ENCODE results near the gene RASA3. TPM values are rescaled to one million over a fixed set of nuclear protein-coding genes. Genes with fewer than 3 reads are reported as not detected.

RASA3 gene
- total RNA-seq, 1 experiment from 2014 or later = 0.95 TPM

DNA sequence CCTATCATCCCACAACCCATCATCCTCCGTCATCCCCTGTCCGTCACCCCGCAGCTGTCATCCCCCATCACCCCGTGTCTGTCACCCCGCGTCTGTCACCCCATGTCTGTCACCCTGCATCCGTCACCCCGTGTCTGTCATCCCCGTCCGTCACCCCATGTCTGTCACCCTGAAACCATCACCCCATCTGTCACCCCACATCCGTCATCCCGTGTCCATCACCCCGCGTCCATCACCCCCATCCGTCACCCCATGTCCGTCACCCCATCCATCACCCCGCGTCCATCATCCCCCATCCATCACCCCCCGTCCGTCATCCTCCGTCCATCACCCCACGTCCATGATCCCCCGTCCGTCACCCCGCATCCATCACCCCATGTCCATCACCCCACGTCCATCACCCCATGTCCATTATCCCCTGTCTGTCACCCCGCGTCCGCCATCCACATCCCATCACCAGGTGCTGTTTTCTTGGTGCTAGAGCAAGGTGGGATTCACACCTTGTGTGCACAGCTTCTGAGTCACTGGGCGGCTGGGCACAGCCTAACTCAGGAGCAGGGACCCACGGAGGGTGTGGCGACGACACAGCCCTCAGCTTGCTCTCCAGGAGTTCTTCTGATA, 24.2 kb downstream of the RASA3 start:
- Mint-ChIP-seq H3K27me3 (ENCODE audit: insufficient read depth, unreplicated experiment) (no peaks in the 10 kb centered on the region), H3K4me1 (ENCODE audit: low read depth, unreplicated experiment) (no peaks in the 10 kb centered on the region), H3K9me3 (ENCODE audit: unreplicated experiment) (no peaks in the 10 kb centered on the region), H3K36me3 (ENCODE audit: insufficient read depth, unreplicated experiment) (no peaks in the 10 kb centered on the region), H3K4me3 (ENCODE audit: unreplicated experiment) (no peak overlapping the region), H3K27ac (ENCODE audit: unreplicated experiment) (no peak overlapping the region)
- TF ChIP-seq, protein P1, sequence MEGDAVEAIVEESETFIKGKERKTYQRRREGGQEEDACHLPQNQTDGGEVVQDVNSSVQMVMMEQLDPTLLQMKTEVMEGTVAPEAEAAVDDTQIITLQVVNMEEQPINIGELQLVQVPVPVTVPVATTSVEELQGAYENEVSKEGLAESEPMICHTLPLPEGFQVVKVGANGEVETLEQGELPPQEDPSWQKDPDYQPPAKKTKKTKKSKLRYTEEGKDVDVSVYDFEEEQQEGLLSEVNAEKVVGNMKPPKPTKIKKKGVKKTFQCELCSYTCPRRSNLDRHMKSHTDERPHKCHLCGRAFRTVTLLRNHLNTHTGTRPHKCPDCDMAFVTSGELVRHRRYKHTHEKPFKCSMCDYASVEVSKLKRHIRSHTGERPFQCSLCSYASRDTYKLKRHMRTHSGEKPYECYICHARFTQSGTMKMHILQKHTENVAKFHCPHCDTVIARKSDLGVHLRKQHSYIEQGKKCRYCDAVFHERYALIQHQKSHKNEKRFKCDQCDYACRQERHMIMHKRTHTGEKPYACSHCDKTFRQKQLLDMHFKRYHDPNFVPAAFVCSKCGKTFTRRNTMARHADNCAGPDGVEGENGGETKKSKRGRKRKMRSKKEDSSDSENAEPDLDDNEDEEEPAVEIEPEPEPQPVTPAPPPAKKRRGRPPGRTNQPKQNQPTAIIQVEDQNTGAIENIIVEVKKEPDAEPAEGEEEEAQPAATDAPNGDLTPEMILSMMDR (IDR thresholded peaks at IDR 0.05; ENCODE audit: insufficient read depth in 1 of 2, low read depth in 1 of 2, low read length in 1 of 2, severe bottlenecking in 1 of 2, unreplicated experiment in 1 of 2) = no peak
- Histone ChIP-seq H3K27me3 (replicated peaks; ENCODE audit: control insufficient read depth, insufficient read depth, low read length) (no peaks in the 10 kb centered on the region), H3K4me3 (ENCODE audit: low read depth, low read length) (no peak overlapping the region), H3K36me3 (ENCODE audit: control insufficient read depth, insufficient read depth, low read length) (no peaks in the 10 kb centered on the region), H3K9me3 (peaks cover 3% of the 10 kb centered on the region; the same call in 1 of the 2 replicates), H3K4me1 (no peaks in the 10 kb centered on the region)
- intact Hi-C loops (cut with micrococcal nuclease; ENCODE audit: unreplicated experiment) = no loop called here
- no TSS peak for BruUV-seq (replicated peaks)
- ChIA-PET POLR2A (no interaction called here), CTCF (no interaction called here)
- DNase-seq = peak in 1 of 2 experiments; percentile 22

DNA sequence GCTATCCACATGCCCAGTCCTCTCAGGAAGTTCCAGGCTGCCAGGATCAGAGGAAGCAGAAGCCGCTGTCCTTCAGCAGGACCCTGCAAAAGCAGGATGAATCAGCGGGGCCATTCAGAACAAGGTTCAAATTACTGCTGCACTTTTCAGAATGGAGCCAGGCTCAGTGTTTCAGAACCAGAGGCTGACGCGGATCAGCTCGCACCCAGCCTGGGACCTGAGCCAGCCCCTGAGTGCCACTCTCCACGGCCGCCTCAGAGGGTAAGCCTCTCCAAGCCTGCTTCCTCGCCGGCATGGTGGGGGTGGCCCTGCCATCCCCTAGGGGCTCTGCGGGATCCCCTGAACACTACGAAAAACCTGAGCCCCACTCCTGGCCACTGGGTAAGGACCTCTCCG, 24.7 kb downstream of the RASA3 start:
- intact Hi-C loops (cut with micrococcal nuclease; ENCODE audit: unreplicated experiment) = no loop called here
- BruUV-seq (replicated peaks) = no TSS peak
- H3K27ac Mint-ChIP-seq (ENCODE audit: unreplicated experiment) = no peak overlapping the region
- no peaks in the 10 kb centered on the region for H3K27me3 Mint-ChIP-seq (ENCODE audit: insufficient read depth, unreplicated experiment)
- H3K4me1 Mint-ChIP-seq (ENCODE audit: low read depth, unreplicated experiment) = no peaks in the 10 kb centered on the region
- no peak overlapping the region for H3K4me3 ChIP-seq (ENCODE audit: low read depth, low read length)
- no peaks in the 10 kb centered on the region for H3K9me3 Mint-ChIP-seq (ENCODE audit: unreplicated experiment)
- ChIA-PET POLR2A (no interaction called here), CTCF (no interaction called here)
- H3K27me3 ChIP-seq (replicated peaks; ENCODE audit: control insufficient read depth, insufficient read depth, low read length) = no peaks in the 10 kb centered on the region
- peak in 1 of 2 experiments; percentile 14 for DNase-seq
- TF ChIP-seq, protein P1 (IDR thresholded peaks at IDR 0.05; ENCODE audit: insufficient read depth in 1 of 2, low read depth in 1 of 2, low read length in 1 of 2, severe bottlenecking in 1 of 2, unreplicated experiment in 1 of 2) = no peak
- no peak overlapping the region for H3K4me3 Mint-ChIP-seq (ENCODE audit: unreplicated experiment)
- peaks cover 3% of the 10 kb centered on the region; the same call in 1 of the 2 replicates for H3K9me3 ChIP-seq
- H3K36me3 ChIP-seq (ENCODE audit: control insufficient read depth, insufficient read depth, low read length) = no peaks in the 10 kb centered on the region
- no peaks in the 10 kb centered on the region for H3K4me1 ChIP-seq
- no peaks in the 10 kb centered on the region for H3K36me3 Mint-ChIP-seq (ENCODE audit: insufficient read depth, unreplicated experiment)

- H3K4me1 ChIP-seq = no peaks in the 10 kb centered on the region
Observed at GRCh38 chr13:114106991-114107685, 25.3 kb downstream of the RASA3 start.

More at GRCh38 chr13:114106991-114107685, 25.3 kb downstream of the RASA3 start:
- no peaks in the 10 kb centered on the region for H3K4me1 Mint-ChIP-seq (ENCODE audit: low read depth, unreplicated experiment)
- H3K36me3 Mint-ChIP-seq (ENCODE audit: insufficient read depth, unreplicated experiment) = no peaks in the 10 kb centered on the region
- Histone ChIP-seq H3K36me3 (ENCODE audit: control insufficient read depth, insufficient read depth, low read length) (no peaks in the 10 kb centered on the region), H3K4me3 (ENCODE audit: low read depth, low read length) (no peak overlapping the region), H3K27me3 (replicated peaks; ENCODE audit: control insufficient read depth, insufficient read depth, low read length) (no peaks in the 10 kb centered on the region), H3K9me3 (peaks cover 3% of the 10 kb centered on the region; the same call in 1 of the 2 replicates)
- no peak overlapping the region for H3K27ac Mint-ChIP-seq (ENCODE audit: unreplicated experiment)
- H3K4me3 Mint-ChIP-seq (ENCODE audit: unreplicated experiment) = no peak overlapping the region
- H3K27me3 Mint-ChIP-seq (ENCODE audit: insufficient read depth, unreplicated experiment) = no peaks in the 10 kb centered on the region
- ChIA-PET CTCF (no interaction called here), POLR2A (no interaction called here)
- BruUV-seq (replicated peaks) = no TSS peak
- H3K9me3 Mint-ChIP-seq (ENCODE audit: unreplicated experiment) = no peaks in the 10 kb centered on the region
- TF ChIP-seq, protein P1 (IDR thresholded peaks at IDR 0.05; ENCODE audit: insufficient read depth in 1 of 2, low read depth in 1 of 2, low read length in 1 of 2, severe bottlenecking in 1 of 2, unreplicated experiment in 1 of 2) = no peak
- DNase-seq = peak in 1 of 2 experiments; percentile 29
- intact Hi-C loops (cut with micrococcal nuclease; ENCODE audit: unreplicated experiment) = no loop called here
